ENCODE data around the gene CACNA1H. TPM values are rescaled to one million over a fixed set of nuclear protein-coding genes. Genes with fewer than 3 reads are reported as not detected.

The CACNA1H gene
- total and polyA plus RNA-seq, 9 of the 15 experiments (the other 6 are each of a cell fraction or from before 2014, with no cell fraction given), result 0.10 to 0.18 TPM; not detected in 7

DNA sequence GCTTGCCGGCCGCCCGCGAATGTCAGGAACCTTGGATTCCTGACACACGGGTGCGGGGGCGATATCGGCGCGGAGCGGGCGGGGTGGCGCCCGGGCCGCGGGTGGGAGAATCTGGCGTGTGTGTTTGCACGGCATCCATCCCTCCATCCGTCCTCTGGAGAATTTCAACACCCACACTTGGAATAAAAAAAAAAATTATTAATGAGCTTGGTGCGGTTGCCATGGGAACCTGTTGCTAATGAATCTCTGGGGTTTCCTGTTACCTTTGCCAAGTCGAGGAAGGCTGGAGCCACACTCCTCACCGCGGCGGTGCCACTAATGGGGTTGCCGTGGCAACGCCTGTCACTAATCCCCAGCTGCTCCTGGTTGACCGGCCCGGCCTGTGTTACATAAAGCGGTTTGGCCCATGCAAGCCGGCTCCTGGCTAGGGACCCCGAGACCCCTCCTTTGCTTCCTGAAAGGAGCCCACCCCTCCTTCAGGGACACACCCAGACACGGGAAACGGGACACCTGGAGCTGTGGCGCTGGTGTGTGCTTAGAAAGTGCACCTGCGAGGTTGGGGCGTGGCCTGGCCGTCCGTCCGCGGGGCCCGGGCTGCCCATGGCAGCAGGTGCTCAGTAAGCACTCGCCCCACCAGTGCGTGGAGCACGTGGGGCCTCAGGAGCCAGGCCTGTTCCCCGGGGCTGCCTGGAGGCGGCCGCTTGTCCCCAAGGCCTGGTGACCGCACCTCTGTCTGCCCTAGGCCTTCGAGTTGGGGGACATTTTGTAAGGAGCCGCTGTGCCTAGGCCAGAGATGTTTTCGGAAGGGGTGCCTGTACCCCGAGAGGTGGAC lies 14.6 kb downstream of the CACNA1H start (continued):
- TF ChIP-seq ZNF764 (CRISPR knock-in tag; IDR thresholded peaks at IDR 0.05; ENCODE audit: low read depth) (no peak), ZBTB40 (IDR thresholded peaks at IDR 0.05) (no peak), ZBTB40 (CRISPR knock-in tag; IDR thresholded peaks at IDR 0.05) (no peak), ZNF639 (CRISPR knock-in tag; conservative IDR thresholded peaks at IDR 0.05 in 1 of 2, IDR thresholded peaks at IDR 0.05 in 1 of 2) (no peak), HMGN3 (IDR thresholded peaks at IDR 0.05; ENCODE audit: borderline replicate concordance, extremely low read depth, insufficient read length, low read depth, low read length) (no peak), CXXC5 (CRISPR knock-in tag; IDR thresholded peaks at IDR 0.05) (no peak), CTCFL (IDR thresholded peaks at IDR 0.05; ENCODE audit: borderline replicate concordance, insufficient read depth, low read depth, low read length, poor library complexity, severe bottlenecking) (no peak)
- TF ChIP-seq, protein P1, sequence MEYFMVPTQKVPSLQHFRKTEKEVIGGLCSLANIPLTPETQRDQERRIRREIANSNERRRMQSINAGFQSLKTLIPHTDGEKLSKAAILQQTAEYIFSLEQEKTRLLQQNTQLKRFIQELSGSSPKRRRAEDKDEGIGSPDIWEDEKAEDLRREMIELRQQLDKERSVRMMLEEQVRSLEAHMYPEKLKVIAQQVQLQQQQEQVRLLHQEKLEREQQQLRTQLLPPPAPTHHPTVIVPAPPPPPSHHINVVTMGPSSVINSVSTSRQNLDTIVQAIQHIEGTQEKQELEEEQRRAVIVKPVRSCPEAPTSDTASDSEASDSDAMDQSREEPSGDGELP (CRISPR knock-in tag; IDR thresholded peaks at IDR 0.05; ENCODE audit: borderline replicate concordance), result 0 out of 2 replicates have a peak, but pooled peaks have one; percentile 28
- TF ChIP-seq, protein P2, sequence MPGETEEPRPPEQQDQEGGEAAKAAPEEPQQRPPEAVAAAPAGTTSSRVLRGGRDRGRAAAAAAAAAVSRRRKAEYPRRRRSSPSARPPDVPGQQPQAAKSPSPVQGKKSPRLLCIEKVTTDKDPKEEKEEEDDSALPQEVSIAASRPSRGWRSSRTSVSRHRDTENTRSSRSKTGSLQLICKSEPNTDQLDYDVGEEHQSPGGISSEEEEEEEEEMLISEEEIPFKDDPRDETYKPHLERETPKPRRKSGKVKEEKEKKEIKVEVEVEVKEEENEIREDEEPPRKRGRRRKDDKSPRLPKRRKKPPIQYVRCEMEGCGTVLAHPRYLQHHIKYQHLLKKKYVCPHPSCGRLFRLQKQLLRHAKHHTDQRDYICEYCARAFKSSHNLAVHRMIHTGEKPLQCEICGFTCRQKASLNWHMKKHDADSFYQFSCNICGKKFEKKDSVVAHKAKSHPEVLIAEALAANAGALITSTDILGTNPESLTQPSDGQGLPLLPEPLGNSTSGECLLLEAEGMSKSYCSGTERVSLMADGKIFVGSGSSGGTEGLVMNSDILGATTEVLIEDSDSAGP (CRISPR knock-in tag; IDR thresholded peaks at IDR 0.05), result no peak

Measured in K562 (cell line).